ENCODE results near the gene CLSTN2.

The CLSTN2 gene

GRCh38 chr3:140584549-140584948 lies 649.6 kb downstream of the CLSTN2 start:
- TF ChIP-seq FOXP2 (optimal IDR thresholded peaks at IDR 0.05; ENCODE audit: borderline replicate concordance, extremely low read depth, extremely low read length, insufficient read depth) (no peak), TAF1 (IDR thresholded peaks at IDR 0.05; ENCODE audit: borderline replicate concordance, insufficient read depth, low read length) (no peak), REST (IDR thresholded peaks at IDR 0.05; ENCODE audit: insufficient read depth in 1 of 2, low read depth in 2 of 2, low read length in 2 of 2) (no peak), POLR2AphosphoS5 (IDR thresholded peaks at IDR 0.05; ENCODE audit: low read depth, low read length) (no peak), SIN3A (IDR thresholded peaks at IDR 0.05; ENCODE audit: borderline replicate concordance, insufficient read depth, low read length) (no peak)

GRCh38 chr3:140585828-140586227 lies 650.8 kb downstream of the CLSTN2 start:
- no peak for TF ChIP-seq SIN3A (IDR thresholded peaks at IDR 0.05; ENCODE audit: borderline replicate concordance, insufficient read depth, low read length)
- no peak for TF ChIP-seq FOXP2 (optimal IDR thresholded peaks at IDR 0.05; ENCODE audit: borderline replicate concordance, extremely low read depth, extremely low read length, insufficient read depth)
- no peak for TF ChIP-seq POLR2AphosphoS5 (IDR thresholded peaks at IDR 0.05; ENCODE audit: low read depth, low read length)
- TF ChIP-seq REST (IDR thresholded peaks at IDR 0.05; ENCODE audit: insufficient read depth in 1 of 2, low read depth in 2 of 2, low read length in 2 of 2), result no peak
- TF ChIP-seq TAF1 (IDR thresholded peaks at IDR 0.05; ENCODE audit: borderline replicate concordance, insufficient read depth, low read length), result no peak

- TF ChIP-seq FOXP2 (optimal IDR thresholded peaks at IDR 0.05; ENCODE audit: borderline replicate concordance, extremely low read depth, extremely low read length, insufficient read depth) (no peak), TAF1 (IDR thresholded peaks at IDR 0.05; ENCODE audit: borderline replicate concordance, insufficient read depth, low read length) (no peak), POLR2AphosphoS5 (IDR thresholded peaks at IDR 0.05; ENCODE audit: low read depth, low read length) (no peak), SIN3A (IDR thresholded peaks at IDR 0.05; ENCODE audit: borderline replicate concordance, insufficient read depth, low read length) (no peak)
Measured at GRCh38 chr3:140586311-140586710, 651.3 kb downstream of the CLSTN2 start.

- TF ChIP-seq POLR2AphosphoS5 (IDR thresholded peaks at IDR 0.05; ENCODE audit: low read depth, low read length) (no peak), TAF1 (IDR thresholded peaks at IDR 0.05; ENCODE audit: borderline replicate concordance, insufficient read depth, low read length) (no peak), REST (IDR thresholded peaks at IDR 0.05; ENCODE audit: insufficient read depth in 1 of 2, low read depth in 2 of 2, low read length in 2 of 2) (no peak), SIN3A (IDR thresholded peaks at IDR 0.05; ENCODE audit: borderline replicate concordance, insufficient read depth, low read length) (no peak), FOXP2 (optimal IDR thresholded peaks at IDR 0.05; ENCODE audit: borderline replicate concordance, extremely low read depth, extremely low read length, insufficient read depth) (no peak)
Measured at GRCh38 chr3:140588558-140588957, 653.6 kb downstream of the CLSTN2 start.

GRCh38 chr3:140593766-140594165 lies 658.8 kb downstream of the CLSTN2 start:
- TF ChIP-seq TAF1 (IDR thresholded peaks at IDR 0.05; ENCODE audit: borderline replicate concordance, insufficient read depth, low read length), result no peak

GRCh38 chr3:140595295-140595694 lies 660.3 kb downstream of the CLSTN2 start:
- TF ChIP-seq SIN3A (IDR thresholded peaks at IDR 0.05; ENCODE audit: borderline replicate concordance, insufficient read depth, low read length), result no peak

- TF ChIP-seq POLR2AphosphoS5 (IDR thresholded peaks at IDR 0.05; ENCODE audit: low read depth, low read length) (no peak), TAF1 (IDR thresholded peaks at IDR 0.05; ENCODE audit: borderline replicate concordance, insufficient read depth, low read length) (no peak), FOXP2 (optimal IDR thresholded peaks at IDR 0.05; ENCODE audit: borderline replicate concordance, extremely low read depth, extremely low read length, insufficient read depth) (no peak), SIN3A (IDR thresholded peaks at IDR 0.05; ENCODE audit: borderline replicate concordance, insufficient read depth, low read length) (no peak), REST (IDR thresholded peaks at IDR 0.05; ENCODE audit: insufficient read depth in 1 of 2, low read depth in 2 of 2, low read length in 2 of 2) (no peak)
Measured at GRCh38 chr3:140597364-140597763, 662.4 kb downstream of the CLSTN2 start.
